ENCODE results near the gene MRPS12. TPM values are rescaled to one million over a fixed set of nuclear protein-coding genes. Genes with fewer than 3 reads are reported as not detected.
A peak's percentile ranks its signal among the peaks of the same experiment; 100 is the strongest.

Gene MRPS12
- total and polyA plus RNA-seq, 9 of the 15 experiments (the other 6 are each of a cell fraction or from before 2014, with no cell fraction given) = 8.1 to 174 (median 52.0) TPM

DNA sequence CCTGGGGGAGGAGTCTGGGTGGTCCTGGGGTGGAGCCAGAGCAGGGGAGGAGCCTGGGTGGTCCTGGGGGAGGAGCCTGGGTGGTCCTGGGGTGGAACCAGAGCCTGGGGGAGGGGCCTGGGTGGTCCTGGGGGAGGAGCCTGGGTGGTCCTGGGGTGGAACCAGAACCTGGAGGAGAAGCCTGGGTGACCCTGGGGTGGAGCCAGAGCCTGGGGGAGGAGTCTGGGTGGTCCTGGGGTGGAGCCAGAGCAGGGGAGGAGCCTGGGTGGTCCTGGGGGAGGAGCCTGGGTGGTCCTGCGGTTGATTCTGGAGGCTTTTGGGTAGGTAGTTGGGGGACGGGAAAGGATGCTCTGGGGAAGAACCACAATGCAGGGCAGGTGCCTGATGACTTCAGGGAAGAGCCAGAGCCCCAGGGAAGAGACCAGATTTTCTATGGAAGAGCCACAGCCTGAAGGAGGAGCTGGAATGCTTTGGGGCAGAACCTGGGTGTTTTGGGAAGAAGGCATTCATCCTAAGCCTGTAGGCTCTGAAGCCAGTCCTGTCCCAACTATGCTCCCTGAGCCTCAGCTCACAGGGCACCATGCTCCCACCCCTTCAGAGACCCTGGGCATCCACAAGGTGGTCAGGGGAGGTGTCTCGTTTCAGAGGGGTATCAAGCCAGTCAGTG, 15.0 kb downstream of the MRPS12 start:
- intact Hi-C loops (cut with micrococcal nuclease) (no loop called here), in situ Hi-C loops (cut with MboI) (no loop called here)
- Histone ChIP-seq H3K36me3 (ENCODE audit: control insufficient read depth, insufficient read depth, low read length) (peaks cover 27% of the 10 kb centered on the region; the same call in 2 of the 3 replicates), H3K27me3 (ENCODE audit: control insufficient read depth in 2 of 2, insufficient read depth in 2 of 2, low read length in 2 of 2) (no peaks in the 10 kb centered on the region), H3K4me2 (ENCODE audit: insufficient read depth, low read length) (no peak overlapping the region), H3K9me1 (ENCODE audit: control insufficient read depth, insufficient read depth, low read length) (no peaks in the 10 kb centered on the region), H3K4me1 (replicated peaks in 1 of 2; ENCODE audit: control insufficient read depth in 2 of 2, insufficient read depth in 2 of 2, low read length in 2 of 2) (peaks cover 0 to 16% of the 10 kb centered on the region in 2 experiments; a peak in 2 of 5 replicates), H4K20me1 (replicated peaks; ENCODE audit: control insufficient read depth, insufficient read depth, low read length) (no peaks in the 10 kb centered on the region), H2AFZ (ENCODE audit: low read depth, low read length) (no peak overlapping the region), H3K79me2 (ENCODE audit: control insufficient read depth, insufficient read depth, low read length) (no peaks in the 10 kb centered on the region), H3K4me3 (no peak overlapping the region), H3K9ac (ENCODE audit: insufficient read depth in 1 of 2, low read depth in 2 of 2, low read length in 2 of 2) (no peak overlapping the region), H3K9me3 (replicated peaks; ENCODE audit: control insufficient read depth, insufficient read depth, low read depth, low read length) (no peaks in the 10 kb centered on the region), H3K27ac (ENCODE audit: extremely low read depth, low read depth, low read length) (no peak overlapping the region)
- FAIRE-seq (no peak), DNase-seq (ENCODE audit: extremely low read depth in 1 of 4, low spot score in 3 of 4) (peak in 1 of 4 experiments; percentile 37), ATAC-seq (peak; percentile 78)
- ChIA-PET CTCF (ENCODE audit: low intra/inter-chr PET ratio) (no interaction called here), POLR2A (interaction anchor here (0.6 to 1.3 kb wide), 3 partner anchors 15 to 365 kb away, joined by 3 to 4 read pairs (median 3); partner anchors contain the start of genes MRPS12 and SARS2)
- TF ChIP-seq, protein P1, sequence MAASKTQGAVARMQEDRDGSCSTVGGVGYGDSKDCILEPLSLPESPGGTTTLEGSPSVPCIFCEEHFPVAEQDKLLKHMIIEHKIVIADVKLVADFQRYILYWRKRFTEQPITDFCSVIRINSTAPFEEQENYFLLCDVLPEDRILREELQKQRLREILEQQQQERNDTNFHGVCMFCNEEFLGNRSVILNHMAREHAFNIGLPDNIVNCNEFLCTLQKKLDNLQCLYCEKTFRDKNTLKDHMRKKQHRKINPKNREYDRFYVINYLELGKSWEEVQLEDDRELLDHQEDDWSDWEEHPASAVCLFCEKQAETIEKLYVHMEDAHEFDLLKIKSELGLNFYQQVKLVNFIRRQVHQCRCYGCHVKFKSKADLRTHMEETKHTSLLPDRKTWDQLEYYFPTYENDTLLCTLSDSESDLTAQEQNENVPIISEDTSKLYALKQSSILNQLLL (CRISPR knock-in tag; IDR thresholded peaks at IDR 0.05; ENCODE audit: borderline replicate concordance) = no peak
- TF ChIP-seq ZBTB7A (IDR thresholded peaks at IDR 0.05; ENCODE audit: borderline replicate concordance, control insufficient read depth, low read depth, low read length) (0 out of 2 replicates have a peak, but pooled peaks have one; percentile 16), PML (IDR thresholded peaks at IDR 0.05; ENCODE audit: low read length) (no peak), ZEB2 (IDR thresholded peaks at IDR 0.05) (no peak), LEF1 (IDR thresholded peaks at IDR 0.05) (no peak), SP1 (CRISPR knock-in tag; IDR thresholded peaks at IDR 0.05) (peak; percentile 22; the same call in 1 of the 2 replicates), SAP30 (IDR thresholded peaks at IDR 0.05; ENCODE audit: borderline replicate concordance, insufficient read depth, low read depth, low read length, poor library complexity, severe bottlenecking) (no peak)
- TF ChIP-seq, protein P2, sequence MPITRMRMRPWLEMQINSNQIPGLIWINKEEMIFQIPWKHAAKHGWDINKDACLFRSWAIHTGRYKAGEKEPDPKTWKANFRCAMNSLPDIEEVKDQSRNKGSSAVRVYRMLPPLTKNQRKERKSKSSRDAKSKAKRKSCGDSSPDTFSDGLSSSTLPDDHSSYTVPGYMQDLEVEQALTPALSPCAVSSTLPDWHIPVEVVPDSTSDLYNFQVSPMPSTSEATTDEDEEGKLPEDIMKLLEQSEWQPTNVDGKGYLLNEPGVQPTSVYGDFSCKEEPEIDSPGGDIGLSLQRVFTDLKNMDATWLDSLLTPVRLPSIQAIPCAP (CRISPR knock-in tag; IDR thresholded peaks at IDR 0.05; ENCODE audit: borderline replicate concordance) = no peak
- WGBS (ENCODE audit: insufficient coverage, low coverage, missing lambda C conversion rate) = 86% methylated on average over 3 of the region's 3 CpGs
- BruUV-seq (replicated peaks) = no TSS peak
